PC-9 (cell line): ENCODE data around the gene SNAPC1. TPM values are rescaled to one million over a fixed set of nuclear protein-coding genes. Genes with fewer than 3 reads are reported as not detected.
"Not testable (repeated sequence)": the region's sequence is repeated elsewhere in the genome, so short reads cannot be mapped to it uniquely, and the experiment has no call there.

Source experiments
- BruUV-seq: library from RNA; stranded (reverse); fragments of 400-500 nt; replicated peaks from 2 replicates; lab custom pipeline; 2021; lab: Mats Ljungman, UMichigan
- CTCF ChIA-PET: fragments of 300-600 bp; sonication (Branson Sonifier 250); formaldehyde crosslinking; loops from one replicate; lab custom pipeline; 2022; ENCODE audit warnings: antibody characterized with exemption; lab: Charles Lee
- POLR2A ChIA-PET: fragments of 300-600 bp; sonication (Branson Sonifier 250); formaldehyde crosslinking; loops from one replicate; lab custom pipeline; 2022; ENCODE audit warnings: antibody characterized with exemption; ENCODE audit not compliant: unreplicated experiment; lab: Charles Lee
- DNase-seq, 2 experiments: peaks; one replicate each; pipeline versions ENCODE4 v3.0.0 to v3.0.0-alpha.2; 2015 to 2022; ENCODE audit warnings: mixed read lengths in 1 of 2
- H2AFZ ChIP-seq: fragments of 200-600 bp; sonication (generic); 2 replicates; pipeline ENCODE4 v1.8.1; 2017; ENCODE audit warnings: antibody characterized with exemption
- H3F3A ChIP-seq: fragments of 200-600 bp; sonication (generic); 2 replicates; pipeline ENCODE4 v1.8.1; 2017; ENCODE audit warnings: antibody characterized with exemption, mild to moderate bottlenecking, low read depth; ENCODE audit not compliant: insufficient read depth
- H3K27ac ChIP-seq: fragments of 200-600 bp; sonication (generic); 2 replicates; pipeline ENCODE4 v1.6.1; 2016; ENCODE audit warnings: mixed run types
- H3K27me3 ChIP-seq: fragments of 200-600 bp; sonication (generic); 2 replicates; pipeline ENCODE4 v1.6.1; 2016; ENCODE audit warnings: low read depth, mixed run types; ENCODE audit not compliant: insufficient read depth
- H3K36me3 ChIP-seq: fragments of 200-600 bp; sonication (generic); 2 replicates; pipeline ENCODE4 v1.6.1; 2016; ENCODE audit warnings: low read depth, mixed run types
- H3K4me1 ChIP-seq: fragments of 200-600 bp; sonication (generic); replicated peaks from 2 replicates; pipeline ENCODE4 v1.6.1; 2016; ENCODE audit warnings: mixed run types; ENCODE audit not compliant: insufficient read depth
- H3K4me2 ChIP-seq: fragments of 200-600 bp; sonication (generic); 2 replicates; pipeline ENCODE4 v1.6.1; 2017; ENCODE audit warnings: mixed run types
- H3K4me3 ChIP-seq: fragments of 200-600 bp; sonication (generic); 2 replicates; pipeline ENCODE4 v1.6.1; 2016; ENCODE audit warnings: mixed run types
- H3K79me2 ChIP-seq: fragments of 200-600 bp; sonication (generic); 2 replicates; pipeline ENCODE4 v1.6.1; 2017; ENCODE audit warnings: low read depth, mixed run types
- H3K9me2 ChIP-seq: fragments of 200-600 bp; sonication (generic); 2 replicates; pipeline ENCODE4 v1.8.1; 2017; ENCODE audit warnings: mild to moderate bottlenecking; ENCODE audit not compliant: insufficient read depth
- H3K9me3 ChIP-seq: fragments of 200-600 bp; sonication (generic); 2 replicates; pipeline ENCODE4 v1.8.1; 2016; ENCODE audit warnings: low read depth; ENCODE audit not compliant: insufficient read depth
- H4K20me1 ChIP-seq: fragments of 200-600 bp; sonication (generic); 2 replicates; pipeline ENCODE4 v1.8.1; 2017; ENCODE audit not compliant: insufficient read depth
- EZH2 ChIP-seq: fragments of 200-600 bp; sonication (generic); IDR thresholded peaks from 2 replicates; pipeline ENCODE4 v1.8.0; 2017; ENCODE audit warnings: antibody characterized with exemption, low read depth
- intact Hi-C: fragments of 100-400 bp; cut with micrococcal nuclease; formaldehyde crosslinking; loops from one replicate; pipeline ENCODE4 v1.10.0; 2022; ENCODE audit not compliant: unreplicated experiment
- total RNA-seq: library from RNA; stranded (reverse); gene quantifications from 2 replicates; pipeline ENCODE4 v1.2.3, GENCODE V29; 2021
- TF ChIP-seq, protein P1 (sequence below): fragments of 200-600 bp; sonication (generic); conservative IDR thresholded peaks from 2 replicates; pipeline ENCODE4 v1.6.1; 2017; ENCODE audit warnings: mixed run types, antibody characterized with exemption, mild to moderate bottlenecking, moderate library complexity

SNAPC1 gene
- total RNA-seq, 1 experiment from 2014 or later, result 18.0 TPM

DNA sequence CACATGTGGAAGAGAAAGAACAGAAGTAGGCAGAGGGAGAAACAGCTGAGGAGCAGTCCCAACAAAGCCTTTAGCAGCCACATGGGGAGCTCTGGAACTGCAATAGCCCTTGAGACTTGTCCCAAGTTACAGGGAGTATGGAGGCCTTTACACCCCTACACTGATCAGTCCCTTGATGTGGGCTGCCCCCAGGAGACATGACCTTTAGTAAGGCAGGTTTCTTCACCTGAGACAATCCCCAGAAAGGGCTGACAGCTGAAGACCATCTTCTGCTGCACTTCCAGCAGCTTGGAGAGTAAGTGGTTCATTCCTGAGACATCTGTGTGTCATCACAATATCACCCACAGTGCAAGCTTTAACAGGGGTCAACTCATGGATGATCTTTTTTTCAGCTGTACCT, 8.6 kb upstream of the SNAPC1 start:
- Histone ChIP-seq H3K27me3 (no peaks in the 10 kb centered on the region), H3K4me1 (peaks cover 66% of the 10 kb centered on the region), H3K4me3 (no peak overlapping the region), H4K20me1 (no peaks in the 10 kb centered on the region), H3K36me3 (peaks cover 4% of the 10 kb centered on the region; the same call in 1 of the 2 replicates), H2AFZ (no peak overlapping the region), H3K9me3 (no peaks in the 10 kb centered on the region), H3F3A (peaks cover 48% of the 10 kb centered on the region), H3K4me2 (no peak overlapping the region), H3K9me2 (no peaks in the 10 kb centered on the region), H3K27ac (peak overlapping the region; percentile 89), H3K79me2 (peaks cover 27% of the 10 kb centered on the region)
- no TSS peak for BruUV-seq
- TF ChIP-seq EZH2, result no peak
- TF ChIP-seq, protein P1, sequence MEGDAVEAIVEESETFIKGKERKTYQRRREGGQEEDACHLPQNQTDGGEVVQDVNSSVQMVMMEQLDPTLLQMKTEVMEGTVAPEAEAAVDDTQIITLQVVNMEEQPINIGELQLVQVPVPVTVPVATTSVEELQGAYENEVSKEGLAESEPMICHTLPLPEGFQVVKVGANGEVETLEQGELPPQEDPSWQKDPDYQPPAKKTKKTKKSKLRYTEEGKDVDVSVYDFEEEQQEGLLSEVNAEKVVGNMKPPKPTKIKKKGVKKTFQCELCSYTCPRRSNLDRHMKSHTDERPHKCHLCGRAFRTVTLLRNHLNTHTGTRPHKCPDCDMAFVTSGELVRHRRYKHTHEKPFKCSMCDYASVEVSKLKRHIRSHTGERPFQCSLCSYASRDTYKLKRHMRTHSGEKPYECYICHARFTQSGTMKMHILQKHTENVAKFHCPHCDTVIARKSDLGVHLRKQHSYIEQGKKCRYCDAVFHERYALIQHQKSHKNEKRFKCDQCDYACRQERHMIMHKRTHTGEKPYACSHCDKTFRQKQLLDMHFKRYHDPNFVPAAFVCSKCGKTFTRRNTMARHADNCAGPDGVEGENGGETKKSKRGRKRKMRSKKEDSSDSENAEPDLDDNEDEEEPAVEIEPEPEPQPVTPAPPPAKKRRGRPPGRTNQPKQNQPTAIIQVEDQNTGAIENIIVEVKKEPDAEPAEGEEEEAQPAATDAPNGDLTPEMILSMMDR, result no peak
- ChIA-PET CTCF (no interaction called here), POLR2A (interaction anchor here (0.6 kb wide), 2 partner anchors 9 to 57 kb away, joined by 3 read pairs; partner anchors contain the start of gene SNAPC1)
- intact Hi-C loops, result loop anchor here (5.0 kb wide), 3 partner anchors 56 to 174 kb away; partner anchors contain the start of gene HIF1A
- no peak for DNase-seq

DNA sequence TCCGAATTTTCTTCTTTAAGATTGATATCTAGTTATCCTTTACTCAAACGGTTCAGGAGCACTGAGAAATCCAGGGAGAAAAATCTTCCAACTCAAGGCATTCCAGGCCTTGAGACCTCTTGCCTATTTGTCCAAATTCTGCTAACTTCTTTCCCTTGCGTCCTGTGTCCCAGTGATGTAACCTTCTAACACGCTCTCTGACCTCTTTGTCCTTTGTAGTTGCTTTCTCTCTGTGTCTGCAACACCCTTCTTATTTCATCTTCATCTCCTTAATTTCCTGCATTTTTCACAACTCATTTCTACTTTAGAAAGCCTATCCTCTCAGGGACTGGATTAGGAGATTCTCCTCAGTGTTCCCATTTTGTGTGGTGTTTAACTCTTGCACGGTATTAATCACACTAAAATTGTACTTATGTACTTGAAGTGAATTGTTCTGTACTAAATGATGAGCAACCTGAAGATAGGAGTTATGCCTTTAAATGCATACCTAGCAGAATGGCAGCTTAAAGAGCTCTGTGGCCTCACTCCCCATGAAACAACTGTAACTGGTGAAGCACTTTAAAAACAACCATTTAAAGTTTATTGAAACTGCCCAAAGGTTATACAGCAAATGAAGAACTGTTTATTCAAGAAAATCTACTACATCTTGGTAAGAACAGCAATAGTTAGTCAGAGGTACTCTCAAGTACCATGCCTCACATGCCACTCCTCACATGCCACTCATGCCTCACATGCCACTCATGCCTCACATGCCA, 7.4 kb upstream of the SNAPC1 start:
- H3K4me2 ChIP-seq, result peak overlapping the region; percentile 34
- H3K36me3 ChIP-seq, result no peaks in the 10 kb centered on the region
- no peaks in the 10 kb centered on the region for H3K27me3 ChIP-seq
- POLR2A ChIA-PET, result no interaction called here
- H3K9me3 ChIP-seq, result no peaks in the 10 kb centered on the region
- H3F3A ChIP-seq, result peaks cover 37% of the 10 kb centered on the region
- H2AFZ ChIP-seq, result no peak overlapping the region
- DNase-seq, result peak in 1 of 2 experiments; percentile 83
- BruUV-seq, result no TSS peak
- peak overlapping the region; percentile 11; the same call in 1 of the 2 replicates for H3K4me3 ChIP-seq
- TF ChIP-seq EZH2, result no peak
- TF ChIP-seq, protein P1, result no peak
- CTCF ChIA-PET, result no interaction called here
- H3K79me2 ChIP-seq, result peaks cover 15% of the 10 kb centered on the region
- peak overlapping the region; percentile 73 for H3K27ac ChIP-seq
- intact Hi-C loops, result loop anchor here (5.0 kb wide), 3 partner anchors 58 to 172 kb away; partner anchors contain the start of gene HIF1A
- H4K20me1 ChIP-seq, result no peaks in the 10 kb centered on the region
- no peaks in the 10 kb centered on the region for H3K9me2 ChIP-seq
- peaks cover 54% of the 10 kb centered on the region for H3K4me1 ChIP-seq

DNA sequence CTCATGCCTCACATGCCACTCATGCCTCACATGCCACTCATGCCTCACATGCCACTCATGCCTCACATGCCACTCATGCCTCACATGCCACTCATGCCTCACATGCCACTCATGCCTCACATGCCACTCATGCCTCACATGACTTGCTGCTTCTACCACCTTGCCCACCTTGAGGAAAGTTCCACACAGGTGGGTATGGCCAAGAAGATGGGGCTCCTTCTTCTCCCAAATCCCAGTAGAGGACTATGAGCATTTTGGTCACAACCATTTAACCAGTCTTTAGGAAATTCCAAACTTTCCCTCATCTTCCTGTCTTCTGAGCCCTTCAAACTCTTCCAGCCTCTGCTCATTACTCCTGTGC, 6.9 kb upstream of the SNAPC1 start:
- peak overlapping the region; percentile 67 for H3K27ac ChIP-seq
- POLR2A ChIA-PET, BruUV-seq: not testable (repeated sequence)

More for the DNA sequence above, 6.9 kb upstream of the SNAPC1 start:
- H3K36me3 ChIP-seq, H4K20me1 ChIP-seq, intact Hi-C loops, H3K79me2 ChIP-seq, CTCF ChIA-PET, H3K9me3 ChIP-seq, H3K4me2 ChIP-seq, H2AFZ ChIP-seq, H3K9me2 ChIP-seq, H3K27me3 ChIP-seq, H3K4me3 ChIP-seq: not testable (repeated sequence)
- peak; percentile 56 to 65 for DNase-seq
- Histone ChIP-seq H3F3A (peaks cover 31% of the 10 kb centered on the region), H3K4me1 (peaks cover 49% of the 10 kb centered on the region)
